ENCODE results near the gene C17orf50.

The C17orf50 gene

DNA sequence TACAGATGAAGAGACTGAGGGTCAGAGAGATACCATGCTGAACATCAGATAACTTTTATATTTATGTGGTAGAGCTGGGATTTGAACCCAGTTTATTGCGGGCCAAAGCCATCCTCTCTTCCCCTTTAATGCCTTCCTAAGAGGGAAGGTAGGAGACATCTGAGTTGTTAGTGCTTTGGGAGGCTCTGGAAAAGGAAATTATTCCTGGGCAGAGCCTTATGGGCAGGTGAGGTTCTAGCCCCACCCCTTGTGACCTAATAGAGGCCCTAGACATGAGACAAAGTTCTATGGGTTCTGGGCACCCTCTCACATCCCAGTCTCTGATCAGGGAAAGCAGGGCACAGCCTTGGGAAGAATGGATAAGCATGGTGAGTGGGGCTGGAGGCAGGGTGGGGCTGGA lies at the start of gene C17orf50:
C17orf50 (plus strand) TSS at position 301 of the 400 bp plus-strand sequence; CDS start at position 356, 55 bp downstream.
- DNase-seq: no peak

DNA sequence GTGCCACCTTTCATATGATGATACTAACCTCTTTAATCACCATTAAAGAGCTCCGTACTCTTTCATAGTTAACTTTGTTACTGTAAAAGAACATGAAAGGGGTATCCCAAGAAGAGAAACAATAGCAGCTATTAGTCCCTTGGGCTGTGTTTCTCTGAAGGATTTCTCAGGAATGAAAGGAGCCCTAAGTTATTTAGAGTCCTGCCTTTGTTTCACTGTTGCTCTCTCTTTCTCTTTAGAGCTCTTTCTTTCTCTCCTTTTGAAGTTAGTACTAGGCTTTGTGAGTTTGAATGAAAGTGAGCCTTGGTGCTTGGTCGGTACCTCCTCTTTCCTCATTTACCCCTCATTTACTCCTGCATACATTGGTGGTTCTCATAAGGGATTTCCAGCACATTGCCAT lies 49.7 kb upstream of the C17orf50 start:
- DNase-seq: no peak

DNA sequence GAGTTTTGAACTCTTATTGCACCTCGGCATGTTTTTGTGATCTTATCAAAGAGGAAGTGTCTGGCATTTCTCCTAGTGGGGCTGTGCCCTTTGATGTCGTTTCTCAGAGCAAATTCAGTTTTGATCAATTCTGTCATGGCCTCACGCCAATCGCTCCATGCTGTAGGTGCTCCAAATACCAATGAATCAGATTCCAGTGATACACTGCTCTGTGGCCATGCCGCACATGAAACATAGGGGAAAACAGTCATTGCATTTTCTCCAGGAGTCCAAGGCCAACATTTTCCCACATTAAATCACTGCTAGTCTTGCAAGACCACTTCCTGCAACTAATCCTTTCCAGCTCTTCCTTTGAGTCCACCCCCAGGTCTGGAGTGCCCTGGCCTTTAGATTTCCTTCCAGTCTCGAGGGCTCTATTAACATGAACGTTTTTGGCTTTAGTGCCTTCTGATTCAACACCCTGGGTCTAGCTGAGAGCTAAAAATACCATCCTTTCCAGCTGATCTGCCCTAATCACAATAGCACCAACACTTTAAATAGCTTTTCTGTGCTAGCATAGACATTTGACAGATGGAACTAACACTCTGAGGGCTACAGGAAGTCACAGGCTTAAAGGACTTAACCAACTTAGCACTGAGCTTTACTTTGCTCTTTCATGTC lies 47.5 kb upstream of the C17orf50 start:
- DNase-seq: no peak

GRCh38 chr17:35714988-35715387 lies 45.7 kb upstream of the C17orf50 start:
- DNase-seq: no peak

- DNase-seq: no peak
These were observed 45.3 kb upstream of the C17orf50 start for GRCh38 chr17:35715416-35715815.

DNA sequence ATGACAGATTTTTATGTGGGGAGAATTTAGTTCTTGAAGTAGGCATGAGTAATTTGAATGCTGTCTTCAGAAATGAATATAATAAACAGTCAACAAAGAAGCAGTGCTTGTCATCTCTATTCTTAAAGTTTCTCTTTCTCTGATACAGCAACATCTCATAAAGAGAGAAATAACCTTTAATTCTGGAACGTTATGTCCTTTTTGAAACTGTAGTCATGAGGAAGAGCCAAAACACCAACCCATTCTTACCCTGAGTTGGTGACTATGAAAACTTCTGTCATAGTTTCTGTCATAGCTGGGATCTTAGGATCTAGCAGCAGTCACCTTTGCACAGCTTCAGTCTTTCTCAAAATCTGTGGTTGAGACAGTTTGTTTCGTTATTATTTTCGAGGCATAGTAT lies 44.5 kb upstream of the C17orf50 start:
- no peak for DNase-seq

GRCh38 chr17:35716897-35717465 lies 43.7 kb upstream of the C17orf50 start:
- no peak for DNase-seq

- DNase-seq: no peak
These were observed 43.2 kb upstream of the C17orf50 start for GRCh38 chr17:35717475-35717874.

GRCh38 chr17:35723735-35724134 lies 37.0 kb upstream of the C17orf50 start:
- no peak for DNase-seq

- DNase-seq: no peak
These were observed 35.6 kb upstream of the C17orf50 start for GRCh38 chr17:35725058-35725457.

DNA sequence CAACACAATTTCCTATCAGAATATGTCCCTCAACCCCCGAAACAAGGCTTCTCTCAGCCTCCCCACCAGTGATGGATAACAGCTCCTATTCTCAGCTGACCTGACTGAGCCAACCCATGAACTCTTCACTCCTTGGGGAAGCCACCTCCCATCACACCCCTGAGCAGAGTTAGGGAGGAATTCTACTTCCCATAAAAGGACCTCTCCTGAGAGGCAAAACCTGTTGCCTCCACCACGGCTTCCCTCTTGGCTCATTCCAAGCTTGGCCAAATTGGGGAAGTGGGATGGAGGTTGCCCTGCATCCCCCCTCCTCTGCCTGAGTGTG lies 34.9 kb upstream of the C17orf50 start:
- DNase-seq: no peak

DNA sequence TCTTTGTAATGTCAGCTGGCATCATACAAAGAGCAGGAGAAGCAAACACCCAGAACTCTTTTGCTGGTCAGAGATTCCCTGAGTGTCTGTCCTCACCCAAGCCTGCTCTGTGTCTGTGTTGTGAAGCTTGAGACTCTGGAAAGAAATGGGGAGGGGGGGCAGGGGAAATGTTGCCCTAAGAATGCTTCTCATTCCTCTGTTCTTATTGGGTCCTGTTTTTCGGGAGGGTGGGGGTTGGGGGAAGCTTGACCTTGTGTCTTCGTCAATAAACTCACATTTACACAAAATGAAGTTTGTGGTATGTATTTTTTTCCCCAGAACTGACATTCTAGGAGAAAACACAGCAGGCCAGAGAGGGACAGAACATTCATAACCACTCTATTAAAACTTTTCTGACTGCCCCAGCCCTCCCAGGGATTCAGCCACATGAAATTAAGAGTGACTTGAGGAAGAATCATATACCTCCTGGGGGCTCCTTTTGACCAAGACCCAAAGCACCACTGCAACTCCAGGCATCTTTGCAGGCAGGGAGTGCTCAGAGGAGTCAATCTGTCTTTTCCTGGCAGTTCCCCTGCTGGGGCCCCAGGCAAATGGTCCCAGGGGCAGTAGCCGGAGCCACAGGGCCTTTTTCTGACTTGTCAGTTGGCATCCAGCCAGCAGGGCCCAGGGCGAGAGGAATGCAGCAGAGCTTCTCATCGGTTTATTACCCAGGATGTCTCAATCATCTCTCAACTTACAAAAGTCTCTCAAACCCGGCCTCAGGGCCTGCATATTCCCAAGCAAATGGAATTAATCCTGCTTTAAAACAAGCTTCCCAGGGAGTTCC lies 34.3 kb upstream of the C17orf50 start:
- DNase-seq: no peak

GRCh38 chr17:35726953-35727460 lies 33.7 kb upstream of the C17orf50 start:
- no peak for DNase-seq

DNA sequence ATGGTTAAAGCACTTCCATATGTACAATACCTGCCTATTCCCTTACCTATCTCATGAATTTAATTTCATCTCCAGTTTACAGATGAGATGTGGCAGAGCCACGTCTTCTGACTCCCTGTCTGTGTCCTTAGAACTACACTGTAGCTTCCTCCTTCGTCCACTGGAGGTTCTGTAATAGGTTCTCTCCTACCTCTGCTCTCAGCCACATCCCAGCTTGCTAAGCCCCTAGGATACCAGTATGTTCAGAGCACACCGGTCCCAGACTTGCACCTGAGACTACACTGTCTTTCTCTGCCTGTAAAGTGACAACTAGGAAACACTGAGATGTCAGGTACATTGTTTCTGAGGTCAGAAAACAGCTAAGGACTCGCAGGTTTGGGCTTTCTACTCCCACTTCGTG lies 33.1 kb upstream of the C17orf50 start:
- no peak for DNase-seq

- DNase-seq: no peak
These were observed 32.1 kb upstream of the C17orf50 start for GRCh38 chr17:35728551-35728950.

GRCh38 chr17:35729405-35729833 lies 31.3 kb upstream of the C17orf50 start:
- DNase-seq: no peak

GRCh38 chr17:35730400-35731005 lies 30.2 kb upstream of the C17orf50 start:
- DNase-seq: no peak

DNA sequence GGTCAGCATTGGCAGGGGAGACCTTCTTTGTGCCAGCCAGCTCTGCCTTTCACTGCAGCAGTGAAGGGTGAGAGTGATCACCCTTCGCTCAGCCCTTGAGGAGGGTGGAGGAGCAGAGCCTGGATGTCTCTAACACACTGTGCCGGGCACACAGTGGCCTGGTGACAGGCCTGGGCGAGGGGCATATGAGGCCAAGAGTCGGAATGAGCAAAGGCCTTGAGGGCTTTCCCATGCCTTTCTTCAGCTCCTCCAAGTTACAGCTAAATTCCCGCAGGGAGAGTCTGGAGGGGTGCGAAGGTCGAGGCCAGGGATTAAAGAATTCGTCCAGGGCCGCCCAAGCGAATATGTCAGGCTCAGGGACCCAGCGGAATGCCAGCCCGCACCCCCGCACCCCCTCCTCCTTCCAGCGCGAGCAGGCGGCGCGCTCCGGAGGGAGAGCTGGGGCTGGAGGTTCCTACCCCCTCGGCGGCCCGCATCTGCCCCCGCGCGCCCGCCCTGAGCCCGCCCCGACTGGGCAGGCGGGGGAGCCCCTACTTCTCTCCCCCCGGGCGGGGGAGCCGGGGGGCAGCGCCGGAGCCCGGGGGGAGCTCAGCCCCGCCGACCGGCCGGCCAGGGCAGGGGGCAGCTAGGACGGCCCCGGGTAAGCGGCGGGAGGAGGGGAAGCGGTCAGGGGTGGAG lies 29.3 kb upstream of the C17orf50 start, which contains the start of gene RASL10B:
RASL10B (plus strand) TSS at position 401 of the 678 bp plus-strand sequence. CDS start 3,546 bp downstream, outside the sequence.
- no peak for DNase-seq

GRCh38 chr17:35731917-35732805 lies 28.5 kb upstream of the C17orf50 start:
- DNase-seq: no peak

DNA sequence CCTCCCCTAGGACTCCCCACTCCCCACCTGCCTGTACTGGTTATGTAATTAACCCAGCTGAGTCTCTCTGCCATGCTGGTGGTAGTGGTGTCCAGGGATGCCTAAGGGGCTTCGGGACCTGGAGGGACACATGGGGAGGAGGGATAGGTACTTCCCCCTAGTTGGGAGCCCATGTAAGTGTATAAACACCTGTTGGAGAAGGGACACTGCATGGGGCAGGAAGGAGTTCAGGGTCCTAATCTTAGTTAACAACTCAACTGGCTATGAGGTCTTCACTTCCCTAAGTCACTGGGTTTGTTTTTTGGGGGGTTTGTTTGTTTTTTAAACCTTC lies 27.9 kb upstream of the C17orf50 start:
- no peak for DNase-seq

DNA sequence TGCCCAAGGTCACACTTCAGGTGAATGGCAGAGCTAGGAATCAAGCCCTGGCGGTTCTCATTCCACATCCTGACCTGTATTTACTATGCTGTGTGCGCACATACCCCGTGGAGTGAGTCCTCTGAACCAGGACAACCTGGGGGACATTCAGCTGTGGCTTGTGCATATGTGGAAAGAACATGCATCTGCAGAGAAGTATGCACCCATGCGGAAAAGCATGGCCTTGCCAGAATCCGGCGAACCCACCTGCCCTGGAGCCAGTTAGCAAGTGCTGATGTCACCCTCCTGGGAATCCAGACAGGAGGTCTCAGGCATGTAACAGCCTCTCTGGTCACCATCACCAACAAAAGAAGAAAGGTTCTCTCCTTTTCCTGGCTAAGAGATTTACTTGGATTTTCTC lies 27.3 kb upstream of the C17orf50 start:
- no peak for DNase-seq

- DNase-seq: no peak
These were observed 26.3 kb upstream of the C17orf50 start for GRCh38 chr17:35734396-35734795.

All from CD4-positive, alpha-beta T cell treated with Interferon gamma for 1 hour (primary cell).